Measurements from ENCODE around the gene DNAJB6. TPM values are rescaled to one million over a fixed set of nuclear protein-coding genes. Genes with fewer than 3 reads are reported as not detected.

The DNAJB6 gene
- total RNA-seq, 1 experiment from 2014 or later, result 137 TPM

DNA sequence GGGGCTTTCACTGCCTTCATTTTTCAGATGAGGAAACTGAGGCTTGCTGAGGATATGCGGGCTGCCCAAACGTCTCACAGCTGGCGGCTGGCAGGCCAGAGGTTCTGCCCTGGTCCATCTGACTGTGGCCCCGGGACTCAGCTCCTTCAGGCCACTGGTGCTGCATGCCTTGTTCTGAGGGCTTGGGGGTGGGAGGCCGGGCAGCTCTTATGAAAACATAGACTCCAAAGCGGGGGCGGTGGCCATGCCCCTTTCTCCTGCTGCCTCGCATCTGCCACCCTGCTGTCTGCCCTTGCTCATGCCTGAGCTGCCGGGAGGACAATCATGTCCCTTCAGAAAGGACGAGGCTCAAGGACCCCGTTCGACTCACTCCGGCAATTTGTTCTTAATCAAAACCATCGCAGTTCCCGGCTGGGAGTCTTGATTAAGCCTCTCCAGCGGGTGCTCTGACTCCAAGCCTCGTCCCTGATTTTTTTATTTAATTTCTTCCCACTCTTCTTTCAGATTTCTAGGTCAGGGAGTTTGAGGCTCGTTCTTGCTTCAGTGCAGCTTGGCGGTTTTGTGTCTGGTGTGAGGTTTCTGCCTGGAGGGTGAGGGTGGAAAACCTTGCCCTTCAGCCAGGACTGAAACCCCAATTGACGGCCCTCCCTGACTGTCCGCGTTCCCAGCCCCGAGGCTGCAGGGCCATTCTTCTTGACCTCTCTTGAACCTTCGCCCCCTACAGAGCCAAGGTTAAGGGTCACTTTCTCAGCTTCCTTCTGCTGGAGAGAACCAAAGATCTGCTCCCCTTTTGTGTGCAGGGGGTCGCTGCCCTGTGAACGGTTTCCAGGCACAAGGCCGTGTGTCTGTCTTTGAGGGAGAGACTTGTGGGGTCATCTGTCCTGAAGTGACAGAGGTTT, 120.8 kb downstream of the DNAJB6 start:
- Mint-ChIP-seq H3K4me3 (ENCODE audit: low read depth, unreplicated experiment) (no peak overlapping the region), H3K36me3 (ENCODE audit: insufficient read depth, unreplicated experiment) (no peaks in the 10 kb centered on the region), H3K27me3 (ENCODE audit: unreplicated experiment) (peaks cover 31% of the 10 kb centered on the region), H3K4me1 (ENCODE audit: low read depth, unreplicated experiment) (peaks cover 15% of the 10 kb centered on the region), H3K27ac (ENCODE audit: unreplicated experiment) (no peak overlapping the region), H3K9me3 (ENCODE audit: low read depth, unreplicated experiment) (peaks cover 7% of the 10 kb centered on the region)
- DNase-seq, result no peak
- CTCF ChIA-PET, result interaction anchor here (0.6 kb wide), 1 partner anchor 42 kb away, joined by 3 read pairs; no protein-coding TSS in a partner anchor
- intact Hi-C loops (cut with micrococcal nuclease; ENCODE audit: unreplicated experiment), result no loop called here
- no TSS peak for BruUV-seq (replicated peaks)
- TF ChIP-seq, protein P1, sequence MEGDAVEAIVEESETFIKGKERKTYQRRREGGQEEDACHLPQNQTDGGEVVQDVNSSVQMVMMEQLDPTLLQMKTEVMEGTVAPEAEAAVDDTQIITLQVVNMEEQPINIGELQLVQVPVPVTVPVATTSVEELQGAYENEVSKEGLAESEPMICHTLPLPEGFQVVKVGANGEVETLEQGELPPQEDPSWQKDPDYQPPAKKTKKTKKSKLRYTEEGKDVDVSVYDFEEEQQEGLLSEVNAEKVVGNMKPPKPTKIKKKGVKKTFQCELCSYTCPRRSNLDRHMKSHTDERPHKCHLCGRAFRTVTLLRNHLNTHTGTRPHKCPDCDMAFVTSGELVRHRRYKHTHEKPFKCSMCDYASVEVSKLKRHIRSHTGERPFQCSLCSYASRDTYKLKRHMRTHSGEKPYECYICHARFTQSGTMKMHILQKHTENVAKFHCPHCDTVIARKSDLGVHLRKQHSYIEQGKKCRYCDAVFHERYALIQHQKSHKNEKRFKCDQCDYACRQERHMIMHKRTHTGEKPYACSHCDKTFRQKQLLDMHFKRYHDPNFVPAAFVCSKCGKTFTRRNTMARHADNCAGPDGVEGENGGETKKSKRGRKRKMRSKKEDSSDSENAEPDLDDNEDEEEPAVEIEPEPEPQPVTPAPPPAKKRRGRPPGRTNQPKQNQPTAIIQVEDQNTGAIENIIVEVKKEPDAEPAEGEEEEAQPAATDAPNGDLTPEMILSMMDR (IDR thresholded peaks at IDR 0.05; ENCODE audit: unreplicated experiment), result no peak

DNA sequence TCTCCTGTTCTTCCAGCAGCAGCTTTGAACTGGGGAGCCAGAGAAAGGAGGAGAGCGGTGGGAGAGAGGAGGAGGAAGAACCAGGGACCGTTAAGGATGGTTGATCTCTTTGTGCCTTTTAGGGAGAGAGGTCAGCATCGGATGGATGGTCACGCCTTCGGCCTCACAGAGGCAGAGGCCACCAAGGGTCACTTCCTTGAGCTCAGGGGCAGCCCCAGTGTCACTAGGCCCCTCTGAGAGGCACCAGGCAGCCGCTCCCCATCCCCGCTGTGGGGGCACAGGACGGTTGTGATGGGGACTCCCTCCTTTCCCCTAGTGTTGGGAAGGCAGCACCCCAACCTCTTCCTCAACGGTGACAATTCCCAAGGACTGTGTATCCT, 121.4 kb downstream of the DNAJB6 start:
- no peak overlapping the region for H3K4me3 Mint-ChIP-seq (ENCODE audit: low read depth, unreplicated experiment)
- H3K27ac Mint-ChIP-seq (ENCODE audit: unreplicated experiment), result no peak overlapping the region
- H3K4me1 Mint-ChIP-seq (ENCODE audit: low read depth, unreplicated experiment), result peaks cover 17% of the 10 kb centered on the region
- TF ChIP-seq, protein P1 (IDR thresholded peaks at IDR 0.05; ENCODE audit: unreplicated experiment), result no peak
- BruUV-seq (replicated peaks), result no TSS peak
- H3K9me3 Mint-ChIP-seq (ENCODE audit: low read depth, unreplicated experiment), result peaks cover 4% of the 10 kb centered on the region
- CTCF ChIA-PET, result no interaction called here
- peaks cover 31% of the 10 kb centered on the region for H3K27me3 Mint-ChIP-seq (ENCODE audit: unreplicated experiment)
- no peak for DNase-seq
- intact Hi-C loops (cut with micrococcal nuclease; ENCODE audit: unreplicated experiment), result no loop called here
- H3K36me3 Mint-ChIP-seq (ENCODE audit: insufficient read depth, unreplicated experiment), result no peaks in the 10 kb centered on the region

DNA sequence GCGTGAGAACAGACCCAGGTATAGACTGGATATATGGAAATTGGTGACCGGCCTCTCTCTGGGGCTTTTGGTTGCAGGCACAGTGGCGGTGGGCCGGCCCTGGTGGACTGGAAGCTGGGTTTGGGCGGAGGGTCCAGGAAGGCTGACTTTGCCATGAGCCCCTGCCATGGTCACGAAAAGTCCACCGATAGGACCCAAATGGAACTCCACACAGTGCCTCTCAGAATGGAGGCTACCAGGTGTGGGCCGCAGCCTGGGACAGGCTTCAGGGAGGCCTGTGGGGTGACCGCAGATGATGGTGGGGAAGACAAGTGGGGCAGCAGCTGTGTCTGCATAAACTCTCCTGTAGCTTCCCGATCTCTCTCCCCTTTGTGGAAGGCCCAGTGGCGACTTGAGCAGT, 123.2 kb downstream of the DNAJB6 start:
- TF ChIP-seq, protein P1 (IDR thresholded peaks at IDR 0.05; ENCODE audit: unreplicated experiment), result no peak
- DNase-seq, result no peak
- Mint-ChIP-seq H3K4me3 (ENCODE audit: low read depth, unreplicated experiment) (no peak overlapping the region), H3K4me1 (ENCODE audit: low read depth, unreplicated experiment) (peaks cover 17% of the 10 kb centered on the region), H3K9me3 (ENCODE audit: low read depth, unreplicated experiment) (no peaks in the 10 kb centered on the region), H3K36me3 (ENCODE audit: insufficient read depth, unreplicated experiment) (no peaks in the 10 kb centered on the region), H3K27me3 (ENCODE audit: unreplicated experiment) (peaks cover 32% of the 10 kb centered on the region), H3K27ac (ENCODE audit: unreplicated experiment) (no peak overlapping the region)
- CTCF ChIA-PET, result no interaction called here
- BruUV-seq (replicated peaks), result no TSS peak
- intact Hi-C loops (cut with micrococcal nuclease; ENCODE audit: unreplicated experiment), result no loop called here

DNA sequence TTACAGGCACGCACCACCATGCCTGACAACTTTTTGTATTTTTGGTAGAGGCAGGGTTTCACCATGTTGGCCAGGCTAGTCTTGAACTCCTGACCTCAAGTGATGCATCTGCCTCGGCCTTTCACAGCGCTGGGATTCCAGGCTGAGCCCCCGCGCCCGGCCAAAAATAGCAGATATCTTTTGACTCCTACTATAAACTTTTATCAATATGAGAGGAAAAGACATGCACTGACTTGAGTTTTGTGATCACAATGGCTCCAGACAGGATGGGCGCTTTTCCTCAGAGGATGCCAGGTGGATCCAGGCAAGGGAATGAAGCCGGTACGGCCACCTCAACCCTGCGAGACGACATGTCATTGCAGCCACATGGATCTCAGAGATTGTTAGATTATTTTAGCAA, 123.9 kb downstream of the DNAJB6 start:
- H3K27ac Mint-ChIP-seq (ENCODE audit: unreplicated experiment), result no peak overlapping the region
- BruUV-seq (replicated peaks), result no TSS peak
- CTCF ChIA-PET, result no interaction called here
- H3K9me3 Mint-ChIP-seq (ENCODE audit: low read depth, unreplicated experiment), result no peaks in the 10 kb centered on the region
- DNase-seq, result no peak
- TF ChIP-seq, protein P1 (IDR thresholded peaks at IDR 0.05; ENCODE audit: unreplicated experiment), result no peak
- no peak overlapping the region for H3K4me3 Mint-ChIP-seq (ENCODE audit: low read depth, unreplicated experiment)
- intact Hi-C loops (cut with micrococcal nuclease; ENCODE audit: unreplicated experiment), result no loop called here
- peaks cover 17% of the 10 kb centered on the region for H3K4me1 Mint-ChIP-seq (ENCODE audit: low read depth, unreplicated experiment)
- no peaks in the 10 kb centered on the region for H3K36me3 Mint-ChIP-seq (ENCODE audit: insufficient read depth, unreplicated experiment)
- H3K27me3 Mint-ChIP-seq (ENCODE audit: unreplicated experiment), result peaks cover 39% of the 10 kb centered on the region

Data from Calu3 (cell line).